Neural cell (in vitro differentiated cells): ENCODE data around the gene SYT17.

Source experiments
- CTCF ChIP-seq: fragments of 450-650 bp; IDR thresholded peaks from 2 replicates; pipeline ENCODE4 v1.5.1; 2014; ENCODE audit warnings: antibody characterized with exemption, mild to moderate bottlenecking, moderate library complexity; ENCODE audit not compliant: poor library complexity, severe bottlenecking
- EP300 ChIP-seq: fragments of 450-650 bp; conservative IDR thresholded peaks from 2 replicates; pipeline ENCODE4 v1.6.1; 2014; ENCODE audit warnings: antibody characterized with exemption, mild to moderate bottlenecking, moderate library complexity; ENCODE audit not compliant: poor library complexity, severe bottlenecking
- EZH2 ChIP-seq: fragments of 200-600, 300-800 bp; shearing (Covaris generic), sonication (generic); IDR thresholded peaks from 2 replicates; pipeline ENCODE4 v1.6.1; 2014; ENCODE audit warnings: antibody characterized with exemption, low read length, borderline replicate concordance, mild to moderate bottlenecking; ENCODE audit not compliant: insufficient read depth, poor library complexity, severe bottlenecking
- MXI1 ChIP-seq: fragments of 450-650 bp; conservative IDR thresholded peaks from 2 replicates; pipeline ENCODE4 v1.6.1; 2014; ENCODE audit warnings: antibody characterized with exemption, mild to moderate bottlenecking; ENCODE audit not compliant: poor library complexity, severe bottlenecking
- POLR2AphosphoS5 ChIP-seq: IDR thresholded peaks from 2 replicates; pipeline ENCODE4 v1.6.1; 2012
- RAD21 ChIP-seq: fragments of 450-650 bp; conservative IDR thresholded peaks from 2 replicates; pipeline ENCODE4 v1.6.1; 2014; ENCODE audit warnings: antibody characterized with exemption, mild to moderate bottlenecking, moderate library complexity
- REST ChIP-seq: IDR thresholded peaks from 2 replicates; pipeline ENCODE4 v1.6.1; 2012; ENCODE audit warnings: borderline replicate concordance
- SMC3 ChIP-seq: fragments of 450-650 bp; conservative IDR thresholded peaks from 2 replicates; pipeline ENCODE4 v1.6.1; 2014; ENCODE audit warnings: antibody characterized with exemption, mild to moderate bottlenecking, moderate library complexity; ENCODE audit not compliant: poor library complexity
- TAF1 ChIP-seq: IDR thresholded peaks from 2 replicates; pipeline ENCODE4 v1.6.1; 2012; ENCODE audit warnings: low read depth

GRCh38 chr16:19235886-19236285 is 67.8 kb downstream of the SYT17 start:
- TF ChIP-seq CTCF (no peak), RAD21 (no peak), EZH2 (no peak), POLR2AphosphoS5 (no peak), REST (no peak), EP300 (no peak), TAF1 (no peak), MXI1 (no peak), SMC3 (no peak)
